Caco-2 (cell line): Measurements from ENCODE around the gene GRIK3. TPM values are rescaled to one million over a fixed set of nuclear protein-coding genes. Genes with fewer than 3 reads are reported as not detected.

ENCODE experiments used
- BruUV-seq: library from RNA; stranded (reverse); fragments of 400-500 nt; replicated peaks from 2 replicates; lab custom pipeline; 2021; lab: Mats Ljungman, UMichigan
- CTCF ChIA-PET: fragments of 300-600 bp; sonication (Branson Sonifier 250); formaldehyde crosslinking; loops from one replicate; lab custom pipeline; 2022; ENCODE audit warnings: antibody characterized with exemption; lab: Charles Lee
- POLR2A ChIA-PET: fragments of 300-600 bp; sonication (Branson Sonifier 250); formaldehyde crosslinking; loops from one replicate; lab custom pipeline; 2022; ENCODE audit warnings: antibody characterized with exemption; lab: Charles Lee
- DNase-seq, 2 experiments: peaks; one replicate each; pipeline versions ENCODE4 v3.0.0 to v3.0.0-alpha.2; 2020 to 2022
- H3K27me3 ChIP-seq: replicated peaks from 2 replicates; pipeline ENCODE4 v1.6.0; 2011; ENCODE audit warnings: low read length; ENCODE audit not compliant: control insufficient read depth, insufficient read depth
- H3K36me3 ChIP-seq: 2 replicates; pipeline ENCODE4 v1.5.1; 2011; ENCODE audit warnings: low read length; ENCODE audit not compliant: control insufficient read depth, insufficient read depth
- H3K4me1 ChIP-seq: fragments of 250-450 bp; sonication (Bioruptor Pico); 2 replicates; pipeline ENCODE4 v1.5.1; 2020; ENCODE audit warnings: mild to moderate bottlenecking
- H3K4me3 ChIP-seq: 2 replicates; pipeline ENCODE4 v1.5.1; 2011; ENCODE audit warnings: low read depth, mild to moderate bottlenecking, control low read depth, low read length
- H3K9me3 ChIP-seq: fragments of 250-450 bp; sonication (Bioruptor Pico); 2 replicates; pipeline ENCODE4 v1.5.1; 2020; ENCODE audit warnings: mild to moderate bottlenecking, moderate library complexity
- H3K27ac Mint-ChIP-seq: one replicate; pipeline ENCODE4 v1.8.0; 2022; ENCODE audit warnings: mixed read lengths; ENCODE audit not compliant: unreplicated experiment
- H3K27me3 Mint-ChIP-seq: one replicate; pipeline ENCODE4 v1.8.0; 2022; ENCODE audit warnings: mixed read lengths; ENCODE audit not compliant: insufficient read depth, unreplicated experiment
- H3K36me3 Mint-ChIP-seq: one replicate; pipeline ENCODE4 v1.8.0; 2022; ENCODE audit warnings: mild to moderate bottlenecking, mixed read lengths; ENCODE audit not compliant: insufficient read depth, unreplicated experiment
- H3K4me1 Mint-ChIP-seq: one replicate; pipeline ENCODE4 v1.8.0; 2022; ENCODE audit warnings: low read depth, mixed read lengths; ENCODE audit not compliant: unreplicated experiment
- H3K4me3 Mint-ChIP-seq: one replicate; pipeline ENCODE4 v1.8.0; 2022; ENCODE audit warnings: mild to moderate bottlenecking, moderate library complexity, mixed read lengths; ENCODE audit not compliant: unreplicated experiment
- H3K9me3 Mint-ChIP-seq: one replicate; pipeline ENCODE4 v1.8.0; 2022; ENCODE audit warnings: mixed read lengths; ENCODE audit not compliant: unreplicated experiment
- intact Hi-C: fragments of 100-400 bp; cut with micrococcal nuclease; formaldehyde crosslinking; loops from one replicate; pipeline ENCODE4 v1.10.0; 2022; ENCODE audit not compliant: unreplicated experiment
- total RNA-seq: library from RNA; stranded (reverse); gene quantifications from 2 replicates; pipeline ENCODE4 v1.2.3, GENCODE V29; 2022
- TF ChIP-seq, protein P1 (sequence below), 2 experiments: fragments of 200-600 bp in 1 of 2; IDR thresholded peaks; 1 replicate in 1 of 2; 2 replicates in 1 of 2; pipeline versions ENCODE4 v1.5.1 to v1.8.0; 2011 to 2022; ENCODE audit warnings: antibody characterized with exemption in 1 of 2, control low read depth in 1 of 2, inconsistent platforms in 1 of 2, low read depth in 1 of 2, low read length in 1 of 2, mild to moderate bottlenecking in 1 of 2, moderate library complexity in 1 of 2; ENCODE audit not compliant: insufficient read depth in 1 of 2, severe bottlenecking in 1 of 2, unreplicated experiment in 1 of 2

GRIK3 gene
- total RNA-seq, 1 experiment from 2014 or later: not detected

GRCh38 chr1:37043101-37043500, 8.8 kb upstream of the GRIK3 start:
- intact Hi-C loops: no loop called here
- no peaks in the 10 kb centered on the region for H3K9me3 Mint-ChIP-seq
- H3K27me3 ChIP-seq: no peaks in the 10 kb centered on the region; the same call in 1 of the 2 replicates
- no peak overlapping the region for H3K4me3 Mint-ChIP-seq
- H3K4me1 Mint-ChIP-seq: no peaks in the 10 kb centered on the region
- no peak overlapping the region for H3K27ac Mint-ChIP-seq
- peaks cover 9% of the 10 kb centered on the region for H3K27me3 Mint-ChIP-seq
- CTCF ChIA-PET: no interaction called here
- no TSS peak for BruUV-seq
- no peaks in the 10 kb centered on the region for H3K36me3 Mint-ChIP-seq
- no peaks in the 10 kb centered on the region for H3K4me1 ChIP-seq
- POLR2A ChIA-PET: no interaction called here
- no peaks in the 10 kb centered on the region for H3K36me3 ChIP-seq
- TF ChIP-seq, protein P1, sequence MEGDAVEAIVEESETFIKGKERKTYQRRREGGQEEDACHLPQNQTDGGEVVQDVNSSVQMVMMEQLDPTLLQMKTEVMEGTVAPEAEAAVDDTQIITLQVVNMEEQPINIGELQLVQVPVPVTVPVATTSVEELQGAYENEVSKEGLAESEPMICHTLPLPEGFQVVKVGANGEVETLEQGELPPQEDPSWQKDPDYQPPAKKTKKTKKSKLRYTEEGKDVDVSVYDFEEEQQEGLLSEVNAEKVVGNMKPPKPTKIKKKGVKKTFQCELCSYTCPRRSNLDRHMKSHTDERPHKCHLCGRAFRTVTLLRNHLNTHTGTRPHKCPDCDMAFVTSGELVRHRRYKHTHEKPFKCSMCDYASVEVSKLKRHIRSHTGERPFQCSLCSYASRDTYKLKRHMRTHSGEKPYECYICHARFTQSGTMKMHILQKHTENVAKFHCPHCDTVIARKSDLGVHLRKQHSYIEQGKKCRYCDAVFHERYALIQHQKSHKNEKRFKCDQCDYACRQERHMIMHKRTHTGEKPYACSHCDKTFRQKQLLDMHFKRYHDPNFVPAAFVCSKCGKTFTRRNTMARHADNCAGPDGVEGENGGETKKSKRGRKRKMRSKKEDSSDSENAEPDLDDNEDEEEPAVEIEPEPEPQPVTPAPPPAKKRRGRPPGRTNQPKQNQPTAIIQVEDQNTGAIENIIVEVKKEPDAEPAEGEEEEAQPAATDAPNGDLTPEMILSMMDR (IDR thresholded peaks at IDR 0.05; ENCODE audit: insufficient read depth in 1 of 2, low read depth in 1 of 2, low read length in 1 of 2, severe bottlenecking in 1 of 2, unreplicated experiment in 1 of 2): no peak
- H3K9me3 ChIP-seq: no peaks in the 10 kb centered on the region
- no peak for DNase-seq
- H3K4me3 ChIP-seq: no peak overlapping the region

DNA sequence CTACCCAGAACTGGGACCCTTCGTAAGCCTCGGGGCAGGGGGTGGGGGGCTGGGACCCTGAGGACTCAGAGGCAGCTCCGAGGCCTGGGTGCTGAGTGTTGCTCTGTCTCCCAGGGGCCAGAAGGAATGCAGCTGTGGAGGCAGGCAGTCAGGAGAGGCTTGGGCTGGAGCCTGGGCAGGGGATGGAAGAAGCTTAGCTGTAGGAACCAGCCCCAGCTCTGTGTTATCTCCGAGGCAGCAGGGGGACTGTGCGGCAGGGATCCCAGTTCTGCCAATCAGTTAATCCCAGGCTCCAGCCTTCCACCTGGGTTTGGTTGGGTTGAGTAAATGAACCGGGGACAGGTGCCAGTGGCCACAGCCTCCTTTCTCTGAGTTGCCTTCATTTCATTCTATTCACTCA, 8.2 kb upstream of the GRIK3 start:
- Histone ChIP-seq H3K9me3 (no peaks in the 10 kb centered on the region), H3K4me3 (no peak overlapping the region), H3K36me3 (no peaks in the 10 kb centered on the region), H3K27me3 (no peaks in the 10 kb centered on the region; the same call in 1 of the 2 replicates), H3K4me1 (no peaks in the 10 kb centered on the region)
- BruUV-seq: no TSS peak
- Mint-ChIP-seq H3K27ac (no peak overlapping the region), H3K4me1 (no peaks in the 10 kb centered on the region), H3K27me3 (peaks cover 9% of the 10 kb centered on the region), H3K9me3 (no peaks in the 10 kb centered on the region), H3K4me3 (no peak overlapping the region), H3K36me3 (no peaks in the 10 kb centered on the region)
- TF ChIP-seq, protein P1 (IDR thresholded peaks at IDR 0.05; ENCODE audit: insufficient read depth in 1 of 2, low read depth in 1 of 2, low read length in 1 of 2, severe bottlenecking in 1 of 2, unreplicated experiment in 1 of 2): no peak
- ChIA-PET POLR2A (no interaction called here), CTCF (no interaction called here)
- DNase-seq: no peak
- intact Hi-C loops: no loop called here

DNA sequence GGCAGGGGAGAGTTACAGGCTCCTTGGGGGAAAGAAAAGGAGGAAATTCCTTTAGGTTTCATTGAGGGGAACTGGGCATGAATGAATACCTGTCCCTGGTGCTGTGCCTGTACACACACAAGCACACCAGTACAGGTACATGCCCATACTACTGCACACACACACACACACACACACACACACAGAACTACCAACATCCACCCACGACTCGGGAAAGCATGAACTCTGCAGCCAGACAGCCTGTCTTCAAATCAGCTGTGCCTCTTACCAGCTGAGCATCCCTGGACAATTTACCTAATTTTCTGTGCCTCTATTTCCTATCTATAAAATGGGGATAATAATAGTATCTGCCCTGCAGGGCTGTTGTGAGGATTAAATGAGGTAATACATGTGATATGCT, 7.2 kb upstream of the GRIK3 start:
- Mint-ChIP-seq H3K27ac (no peak overlapping the region), H3K27me3 (peaks cover 9% of the 10 kb centered on the region), H3K4me1 (no peaks in the 10 kb centered on the region), H3K9me3 (no peaks in the 10 kb centered on the region), H3K36me3 (no peaks in the 10 kb centered on the region), H3K4me3 (no peak overlapping the region)
- H3K36me3 ChIP-seq: no peaks in the 10 kb centered on the region
- no peaks in the 10 kb centered on the region for H3K9me3 ChIP-seq
- H3K4me1 ChIP-seq: no peaks in the 10 kb centered on the region
- POLR2A ChIA-PET: no interaction called here
- H3K4me3 ChIP-seq: no peak overlapping the region
- intact Hi-C loops: no loop called here
- no peaks in the 10 kb centered on the region; the same call in 1 of the 2 replicates for H3K27me3 ChIP-seq
- BruUV-seq: no TSS peak
- no peak for DNase-seq
- TF ChIP-seq, protein P1 (IDR thresholded peaks at IDR 0.05; ENCODE audit: insufficient read depth in 1 of 2, low read depth in 1 of 2, low read length in 1 of 2, severe bottlenecking in 1 of 2, unreplicated experiment in 1 of 2): no peak
- CTCF ChIA-PET: no interaction called here
